Measurements from ENCODE around the gene AMBRA1. TPM values are rescaled to one million over a fixed set of nuclear protein-coding genes. Genes with fewer than 3 reads are reported as not detected.
A peak's percentile ranks its signal among the peaks of the same experiment; 100 is the strongest.

AMBRA1 gene
- total and polyA plus RNA-seq, 12 donors = 5.2 to 23.3 (median 16.0) TPM

- H3K27me3 ChIP-seq = no peaks in the 10 kb centered on the region
- no peaks in the 10 kb centered on the region for H3K9me3 ChIP-seq
- DNase-seq (no peak), ATAC-seq (no peak)
- intact Hi-C loops (cut with DNase I) = no loop called here
- H3K4me3 ChIP-seq = no peak overlapping the region
- peaks cover 3 to 44% (median 29%) of the 10 kb centered on the region in 9 donors for H3K4me1 ChIP-seq
- 80 to 85% methylated on average over 5 of the region's 5 CpGs for WGBS, 2 donors
- no peak for TF ChIP-seq CTCF (IDR thresholded peaks at IDR 0.05)
- peaks cover 0 to 61% (median 0%) of the 10 kb centered on the region in 9 donors for H3K36me3 ChIP-seq
- H3K27ac ChIP-seq = peak overlapping the region in 2 of 10 donors; percentile 11 to 51
Measured at GRCh38 chr11:46499821-46500220, 94.0 kb downstream of the AMBRA1 start.

GRCh38 chr11:46498968-46499367 lies 94.9 kb downstream of the AMBRA1 start:
- Histone ChIP-seq H3K27me3 (no peaks in the 10 kb centered on the region), H3K9me3 (no peaks in the 10 kb centered on the region), H3K36me3 (peaks cover 0 to 60% (median under 1%) of the 10 kb centered on the region in 9 donors), H3K4me3 (no peak overlapping the region), H3K27ac (peak overlapping the region in 1 of 10 donors; percentile 51), H3K4me1 (peaks cover 3 to 43% (median 24%) of the 10 kb centered on the region in 9 donors)
- intact Hi-C loops (cut with DNase I) = no loop called here
- TF ChIP-seq CTCF (IDR thresholded peaks at IDR 0.05) = no peak
- 98 to 99% methylated on average over 2 of the region's 2 CpGs for WGBS, 2 donors
- no peak for ATAC-seq
- DNase-seq = no peak

DNA sequence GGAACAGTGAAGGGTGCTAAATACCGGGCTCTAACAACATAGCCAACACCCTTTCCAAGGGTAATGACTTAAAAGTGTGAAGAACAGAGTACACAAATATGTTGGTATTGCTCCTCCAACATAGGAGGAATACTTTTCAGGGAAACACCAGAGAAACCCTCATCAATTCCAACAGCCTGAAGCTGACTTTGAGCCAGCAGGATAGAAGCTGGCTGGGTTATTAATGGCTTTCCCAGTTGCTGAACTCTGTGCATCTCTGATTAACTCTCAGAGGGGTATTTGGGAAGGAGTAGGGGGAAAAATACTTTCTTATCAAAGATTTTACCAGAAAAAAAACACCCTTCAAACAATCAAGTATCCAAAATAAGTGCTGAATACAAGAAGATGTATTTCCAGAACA lies 95.6 kb downstream of the AMBRA1 start:
- Histone ChIP-seq H3K27ac (peak overlapping the region in 3 of 10 donors; percentile 2 to 51 (median 36)), H3K27me3 (no peaks in the 10 kb centered on the region), H3K4me3 (no peak overlapping the region), H3K4me1 (peaks cover 3 to 51% (median 27%) of the 10 kb centered on the region in 9 donors), H3K36me3 (peaks cover 0 to 60% (median 7%) of the 10 kb centered on the region in 9 donors), H3K9me3 (no peaks in the 10 kb centered on the region)
- intact Hi-C loops (cut with DNase I) = no loop called here
- no peak for TF ChIP-seq CTCF (IDR thresholded peaks at IDR 0.05)
- ATAC-seq (peak in 3 of 8 donors; percentile 19 to 46 (median 29)), DNase-seq (no peak)
- 31 to 46% methylated on average over 1 of the region's 1 CpG for WGBS, 2 donors

DNA sequence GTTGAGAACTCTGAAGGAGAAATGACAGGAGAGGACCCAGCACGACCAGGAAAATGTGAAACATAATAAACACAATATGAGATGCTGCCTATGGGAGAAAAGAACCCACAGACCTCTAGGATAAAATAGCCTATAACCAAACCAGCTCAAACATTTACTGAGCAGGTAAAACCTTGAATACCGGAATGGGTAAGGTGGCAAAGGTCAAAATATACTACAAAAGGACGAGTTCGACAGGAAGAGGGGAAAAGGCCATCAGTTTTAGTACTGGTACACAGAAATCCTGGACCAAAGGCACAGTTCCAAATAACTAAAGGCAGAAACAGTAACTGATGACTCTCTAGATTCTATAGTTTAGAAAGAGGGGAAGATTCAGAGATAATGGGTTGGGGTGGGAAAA lies 96.3 kb downstream of the AMBRA1 start:
- peak overlapping the region in 2 of 10 donors; percentile 36 to 51 for H3K27ac ChIP-seq
- WGBS, 2 donors = 67 to 70% methylated on average over 4 of the region's 4 CpGs
- intact Hi-C loops (cut with DNase I) = no loop called here
- H3K27me3 ChIP-seq = no peaks in the 10 kb centered on the region
- no peaks in the 10 kb centered on the region for H3K9me3 ChIP-seq
- peaks cover 0 to 60% (median 7%) of the 10 kb centered on the region in 9 donors for H3K36me3 ChIP-seq
- DNase-seq (no peak), ATAC-seq (no peak)
- peaks cover 3 to 57% (median 34%) of the 10 kb centered on the region in 9 donors for H3K4me1 ChIP-seq
- no peak overlapping the region for H3K4me3 ChIP-seq
- no peak for TF ChIP-seq CTCF (IDR thresholded peaks at IDR 0.05)
